Activated CD4-positive, CD25-positive, alpha-beta regulatory T cell treated with anti-CD3 and anti-CD28 coated beads, Interleukin-2, amount 50 U/mL, for 72 hours (primary cell): ENCODE measurements around the gene EBI3.
"Not testable (repeated sequence)": the region's sequence is repeated elsewhere in the genome, so short reads cannot be mapped to it uniquely, and the experiment has no call there.

ENCODE experiments used
- DNase-seq: peaks from one replicate; pipeline ENCODE4 v3.0.0; 2021

EBI3 gene

DNA sequence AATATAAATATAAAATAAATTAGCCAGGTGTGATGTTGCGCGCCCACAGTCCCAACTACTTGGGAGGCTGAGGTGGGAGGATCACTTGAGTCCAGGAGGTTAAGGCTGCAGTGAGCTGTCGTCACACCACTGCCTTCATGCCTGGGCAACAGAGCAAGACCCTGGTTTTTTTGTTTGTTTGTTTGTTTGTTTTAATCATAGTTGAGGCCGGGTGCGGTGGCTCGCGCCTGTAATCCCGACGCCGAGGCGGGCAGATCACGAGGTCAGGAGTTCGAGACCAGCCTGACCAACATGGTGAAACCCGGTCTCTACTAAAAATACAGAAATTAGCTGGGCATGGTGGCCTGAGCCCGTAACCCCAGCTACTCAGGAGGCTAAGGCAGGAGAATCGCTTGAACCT lies 8.2 kb downstream of the EBI3 start:
- not testable (repeated sequence) for DNase-seq

DNA sequence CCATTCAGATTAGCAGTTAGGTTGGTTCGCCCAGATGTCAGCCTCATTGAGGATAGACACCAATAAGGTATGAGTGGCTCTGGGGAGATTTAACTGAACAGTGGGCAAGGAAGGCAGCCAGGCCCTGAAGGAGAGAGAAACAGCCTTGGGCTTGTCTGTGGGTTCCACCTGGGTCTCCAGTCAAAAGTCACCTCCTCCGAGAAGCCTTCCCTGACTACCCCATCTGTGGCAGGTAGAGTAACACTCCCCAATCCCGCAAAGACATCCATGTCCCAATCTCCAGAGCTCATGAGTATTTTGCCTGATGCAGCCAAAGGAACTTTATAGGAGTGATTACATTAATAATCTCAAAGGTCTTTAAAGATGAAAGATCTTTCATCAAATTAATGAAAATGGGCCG lies 9.5 kb downstream of the EBI3 start:
- DNase-seq = no peak

DNA sequence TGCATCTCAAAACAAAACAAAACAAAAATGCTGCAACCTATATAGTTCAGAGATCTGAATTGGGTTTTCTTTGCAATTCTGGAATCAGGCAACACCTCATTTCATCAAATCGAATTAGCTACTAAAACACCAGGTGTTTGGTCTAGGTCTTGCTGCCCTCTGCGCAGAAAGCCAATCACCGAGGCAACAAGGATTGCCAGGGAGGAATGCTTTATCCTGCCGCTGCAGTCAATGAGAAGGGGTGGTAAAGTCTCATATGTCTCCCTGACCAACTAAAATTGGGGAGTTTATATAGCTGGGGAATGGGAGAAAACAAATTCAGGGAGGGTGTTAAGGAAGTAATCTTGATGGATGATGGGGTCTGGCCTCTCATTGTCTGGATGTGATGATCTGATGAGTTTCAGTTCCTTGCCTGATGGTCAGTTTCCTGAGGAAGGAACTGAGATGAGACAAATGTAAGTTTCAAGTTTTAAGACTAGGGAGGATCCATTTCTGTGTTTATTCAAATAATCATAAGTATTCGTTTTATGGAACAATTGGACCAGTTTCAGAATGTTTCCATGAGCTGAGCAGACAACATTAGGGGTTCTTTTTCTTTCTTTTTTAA lies 12.6 kb downstream of the EBI3 start:
- no peak for DNase-seq

DNA sequence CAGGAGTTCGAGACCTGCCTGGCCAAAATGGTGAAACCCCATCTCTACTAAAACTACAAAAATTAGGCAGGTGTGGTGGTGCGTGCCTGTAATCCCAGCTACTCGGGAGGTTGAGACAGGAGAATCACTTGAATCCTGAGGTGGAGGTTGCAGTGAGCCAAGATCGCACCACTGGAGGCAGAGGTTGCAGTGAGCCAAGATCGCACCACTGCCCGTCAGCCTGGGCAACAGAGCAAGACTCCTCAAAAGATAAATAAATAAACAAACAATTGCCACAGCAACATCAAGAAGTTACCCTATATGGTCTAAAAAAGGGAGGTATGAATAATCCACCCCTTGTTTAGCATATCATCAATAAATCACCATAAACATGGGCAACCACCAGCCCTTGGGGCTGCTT lies 16.6 kb downstream of the EBI3 start:
- DNase-seq = not testable (repeated sequence)

DNA sequence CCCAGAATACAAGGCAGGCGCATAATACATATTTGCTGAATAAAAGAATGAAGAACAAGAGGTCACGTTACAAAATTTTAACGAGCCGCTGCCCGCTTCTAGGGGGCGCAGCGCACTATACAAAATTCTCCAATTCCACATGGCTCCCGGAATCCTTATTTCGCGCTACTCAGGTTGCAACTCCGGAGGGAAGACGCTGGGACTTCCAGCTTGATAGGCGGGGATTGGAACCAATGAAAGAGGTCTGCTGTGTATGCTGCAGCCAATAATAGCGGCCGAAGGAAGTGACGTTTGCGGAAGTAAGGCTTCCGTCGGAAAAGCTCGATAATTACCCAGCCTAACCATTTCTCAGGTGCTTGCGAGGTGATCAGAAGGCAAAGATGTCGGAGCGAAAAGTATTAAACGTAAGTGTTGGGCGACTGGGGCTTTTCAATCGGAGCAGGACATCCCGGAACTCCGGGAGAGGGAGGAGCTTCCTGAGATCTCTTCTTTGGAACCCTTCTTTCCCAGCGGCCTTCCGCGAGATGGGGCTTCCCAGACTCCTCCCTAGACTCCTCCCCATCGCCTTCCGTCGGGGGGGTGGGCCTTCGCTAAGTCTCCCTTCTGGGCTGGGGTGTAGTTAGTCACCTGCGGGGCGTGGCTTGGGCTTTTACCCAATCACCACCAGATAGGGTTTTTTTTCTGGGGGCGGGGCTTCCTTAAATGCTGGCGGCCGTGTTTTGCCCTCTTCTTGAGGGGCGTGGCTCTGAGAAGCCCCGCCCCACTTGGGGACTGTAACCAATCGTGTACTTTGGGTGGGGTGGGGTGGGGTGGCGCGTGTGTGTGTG lies 17.7 kb downstream of the EBI3 start, which contains the start of gene YJU2:
TSS of gene YJU2 (plus strand) at position 314 of the 827 bp plus-strand sequence. CDS start at position 381, 67 bp downstream.
- DNase-seq = peak; percentile 99

DNA sequence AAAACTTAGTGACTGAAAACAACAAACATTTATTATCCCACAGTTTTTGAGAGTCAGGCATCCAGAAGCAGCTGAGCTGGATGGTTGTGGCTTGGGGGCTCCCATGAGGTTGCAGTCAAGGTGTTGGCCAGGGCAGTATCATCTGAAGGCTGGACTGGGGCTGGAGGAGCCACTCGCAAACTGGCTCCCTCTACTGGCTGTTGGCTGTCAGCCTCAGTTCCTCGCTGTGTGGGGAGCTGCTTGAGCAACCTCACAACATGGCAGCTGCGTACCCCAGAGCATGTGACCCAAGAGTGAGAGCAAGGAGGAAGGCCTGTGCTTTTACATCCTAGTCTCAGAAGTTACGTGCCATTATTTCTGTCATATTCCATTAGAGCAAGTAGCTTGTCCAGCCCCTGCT lies 27.2 kb downstream of the EBI3 start:
- no peak for DNase-seq

DNA sequence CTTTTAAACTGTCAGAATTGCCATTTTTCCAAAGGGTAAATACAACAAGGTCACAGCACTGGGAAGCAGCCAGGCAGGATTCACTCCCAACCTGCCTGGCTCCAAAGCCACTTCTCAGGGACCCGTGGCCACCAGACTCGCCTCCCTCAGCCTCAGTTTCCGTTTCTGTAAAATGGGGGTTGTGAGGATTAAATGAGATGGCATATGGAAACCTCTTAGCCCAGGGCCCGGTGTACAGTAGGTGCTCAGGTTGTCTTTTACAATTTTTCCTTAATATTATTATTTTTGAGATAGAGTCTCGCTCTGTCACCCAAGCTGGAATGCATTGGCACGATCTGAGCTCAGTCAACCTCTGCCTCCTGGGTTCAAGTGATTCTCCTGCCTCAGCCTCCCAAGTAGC lies 27.7 kb downstream of the EBI3 start:
- DNase-seq = no peak

DNA sequence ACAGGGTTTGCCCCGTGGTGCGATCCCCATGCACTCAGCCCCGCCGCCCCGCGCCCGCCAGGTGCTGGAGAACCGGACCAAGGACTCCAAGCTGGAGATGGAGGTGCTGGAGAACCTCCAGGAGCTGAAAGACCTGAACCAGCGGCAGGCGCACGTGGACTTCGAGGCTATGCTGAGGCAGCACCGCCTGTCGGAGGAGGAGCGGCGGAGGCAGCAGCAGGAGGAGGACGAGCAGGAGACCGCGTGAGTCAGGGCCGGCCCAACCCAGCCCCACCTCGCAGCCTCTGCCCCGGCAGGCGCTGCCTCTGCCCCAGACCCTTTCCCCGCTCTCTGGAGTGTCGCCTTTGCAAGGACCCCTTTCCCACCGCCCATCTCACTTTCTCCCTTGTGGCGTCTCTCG lies 28.9 kb downstream of the EBI3 start:
- no peak for DNase-seq

DNA sequence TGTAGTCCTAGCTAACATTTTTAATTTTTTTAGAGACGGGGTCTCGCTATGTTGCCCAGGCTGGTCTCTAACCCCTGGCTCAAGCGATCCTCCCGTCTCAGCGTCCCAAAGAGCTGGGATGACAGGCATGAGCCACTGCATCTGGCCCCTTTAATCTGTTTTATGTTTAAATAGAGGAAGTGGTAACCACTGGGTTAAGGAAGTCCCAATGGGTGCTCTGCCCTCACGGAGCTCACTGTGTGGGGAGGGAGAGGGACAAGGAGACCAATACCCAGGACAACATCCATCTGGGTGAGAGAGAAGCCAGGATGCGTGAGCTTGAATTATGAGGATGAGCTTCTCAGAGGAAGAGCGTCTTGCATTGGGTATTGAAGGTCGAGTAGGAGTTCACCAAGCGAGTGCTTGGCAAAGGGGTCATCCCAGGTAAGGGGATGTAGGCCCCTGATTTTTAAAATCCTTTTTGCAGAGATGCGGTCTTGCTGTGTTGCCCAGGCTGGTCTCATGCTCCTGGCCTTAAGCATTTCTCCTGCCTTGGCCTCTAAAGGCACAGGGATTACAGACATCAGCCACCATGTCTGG lies 31.4 kb downstream of the EBI3 start:
- DNase-seq = no peak

DNA sequence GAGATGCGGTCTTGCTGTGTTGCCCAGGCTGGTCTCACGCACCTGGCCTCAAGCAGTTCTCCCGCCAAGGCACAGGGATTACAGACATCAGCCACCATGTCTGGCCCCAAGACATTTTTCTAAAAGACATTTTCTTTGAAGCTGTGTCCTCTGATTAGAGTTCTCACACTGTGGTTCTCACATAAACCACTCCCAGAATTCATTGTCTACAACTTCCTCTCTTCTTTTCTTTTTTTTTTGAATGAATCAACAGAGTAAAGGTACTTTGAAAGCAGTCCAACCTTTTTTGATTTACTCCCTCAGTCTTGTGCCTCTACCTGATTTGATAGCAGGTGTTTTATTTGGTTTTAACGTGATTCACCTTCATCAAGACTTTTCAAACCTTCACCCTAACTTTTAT lies 35.5 kb downstream of the EBI3 start:
- DNase-seq = no peak

DNA sequence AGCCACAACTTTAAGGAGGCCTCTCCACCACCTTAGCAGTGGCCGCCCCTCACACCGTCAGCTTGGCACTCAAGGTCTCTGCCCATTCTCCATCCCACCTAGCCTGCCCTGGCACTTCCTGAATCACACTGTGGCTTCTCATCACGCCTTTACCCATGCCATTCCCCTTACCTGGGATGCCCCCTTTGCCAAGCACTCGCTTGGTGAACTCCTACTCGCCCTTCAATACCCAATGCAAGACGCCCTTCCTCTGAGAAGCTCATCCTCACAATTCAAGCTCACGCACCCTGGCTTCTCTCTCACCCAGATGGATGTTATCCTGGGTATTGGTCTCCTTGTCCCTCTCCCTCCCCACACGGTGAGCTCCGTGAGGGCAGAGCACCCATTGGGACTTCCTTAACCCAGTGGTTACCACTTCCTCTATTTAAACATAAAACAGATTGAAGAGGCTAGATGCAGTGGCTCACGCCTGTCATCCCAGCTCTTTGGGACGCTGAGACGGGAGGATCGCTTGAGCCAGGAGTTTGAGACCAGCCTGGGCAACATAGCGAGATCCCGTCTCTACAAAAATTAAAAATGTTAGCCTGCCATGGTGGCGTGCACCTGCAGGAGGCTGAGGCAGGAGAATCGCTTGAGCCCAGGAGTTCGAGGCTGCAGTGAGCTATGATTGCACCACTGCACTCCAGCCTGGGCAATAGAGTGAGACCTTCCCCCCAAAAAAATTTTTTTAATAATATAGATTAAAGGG lies 37.1 kb downstream of the EBI3 start:
- no peak for DNase-seq

DNA sequence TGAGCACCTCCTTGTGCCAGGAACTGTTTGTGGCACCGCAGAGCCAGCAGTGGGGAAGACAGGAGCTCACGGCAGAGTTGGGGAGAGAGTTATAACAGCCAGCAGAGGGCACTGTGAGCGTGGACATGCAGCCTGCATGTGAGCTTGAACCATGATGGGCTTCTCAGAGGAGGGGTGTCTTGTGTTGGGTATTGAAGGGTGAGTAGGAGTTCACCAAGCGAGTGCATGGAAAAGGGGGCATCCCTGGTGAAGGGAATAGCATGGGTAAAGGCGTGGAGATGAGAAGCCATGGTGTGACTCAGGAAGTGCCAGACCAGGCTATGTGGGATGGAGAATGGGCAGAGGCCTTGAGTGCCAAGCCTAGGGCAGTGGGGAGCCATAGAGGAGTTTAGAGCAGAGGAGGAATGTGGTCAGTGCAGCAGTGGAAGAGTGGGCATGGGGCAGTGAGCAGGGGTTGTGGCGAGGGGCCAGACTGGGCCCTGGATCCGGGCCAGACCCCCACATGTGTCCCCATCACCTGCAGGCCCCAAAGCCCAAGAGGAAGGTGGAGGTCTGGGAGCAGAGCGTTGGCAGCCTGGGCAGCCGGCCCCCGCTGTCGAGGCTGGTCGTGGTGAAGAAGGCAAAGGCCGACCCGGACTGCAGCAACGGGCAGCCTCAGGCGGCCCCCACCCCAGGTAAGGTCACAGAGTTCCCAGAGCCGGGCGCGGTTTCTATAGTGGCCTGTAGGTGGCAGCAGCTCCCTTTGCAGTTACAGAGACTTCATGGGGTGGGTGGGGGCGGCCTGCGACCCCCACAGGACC lies 38.0 kb downstream of the EBI3 start:
- peak; percentile 67 for DNase-seq

DNA sequence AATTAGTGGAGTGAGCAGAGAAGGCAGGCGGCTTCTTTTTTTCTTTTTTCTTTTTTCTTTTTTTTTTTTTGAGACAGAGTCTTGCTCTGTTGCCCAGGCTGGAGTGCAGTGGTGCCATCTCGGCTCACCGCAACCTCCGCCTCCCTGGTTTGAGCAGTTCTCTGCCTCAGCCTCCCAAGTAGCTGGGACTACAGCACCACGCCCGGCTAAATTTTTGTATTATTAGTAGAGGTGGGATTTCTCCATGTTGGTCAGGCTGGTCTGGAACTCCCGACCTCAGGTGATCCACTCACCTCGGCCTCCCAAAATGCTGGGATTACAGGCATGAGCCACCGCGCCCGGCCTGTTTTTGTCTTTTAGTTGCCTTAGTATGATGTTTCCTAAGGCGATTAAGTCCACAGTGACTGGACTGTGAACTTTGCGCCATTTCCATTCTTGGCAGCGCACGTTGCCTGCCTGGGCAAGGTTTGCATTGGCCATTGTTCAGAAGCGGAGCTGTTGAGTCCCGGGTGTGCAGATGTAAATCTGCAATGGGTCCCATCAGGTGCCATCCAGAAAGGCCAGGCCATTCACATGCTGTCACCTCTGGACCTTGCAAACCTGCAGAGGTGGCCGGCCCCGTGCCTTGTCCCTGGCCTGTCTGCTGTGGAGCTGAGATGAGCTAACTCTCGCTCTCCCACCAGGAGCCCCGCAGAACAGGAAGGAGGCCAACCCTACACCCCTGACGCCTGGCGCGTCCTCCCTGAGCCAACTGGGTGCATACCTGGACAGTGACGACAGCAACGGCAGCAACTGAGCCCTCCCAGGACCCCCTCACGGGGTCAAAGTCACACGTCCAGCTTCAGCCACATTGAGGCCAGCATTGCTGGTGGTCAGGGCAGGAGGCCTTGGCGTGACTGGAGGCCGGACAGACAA lies 38.8 kb downstream of the EBI3 start:
- DNase-seq = no peak

DNA sequence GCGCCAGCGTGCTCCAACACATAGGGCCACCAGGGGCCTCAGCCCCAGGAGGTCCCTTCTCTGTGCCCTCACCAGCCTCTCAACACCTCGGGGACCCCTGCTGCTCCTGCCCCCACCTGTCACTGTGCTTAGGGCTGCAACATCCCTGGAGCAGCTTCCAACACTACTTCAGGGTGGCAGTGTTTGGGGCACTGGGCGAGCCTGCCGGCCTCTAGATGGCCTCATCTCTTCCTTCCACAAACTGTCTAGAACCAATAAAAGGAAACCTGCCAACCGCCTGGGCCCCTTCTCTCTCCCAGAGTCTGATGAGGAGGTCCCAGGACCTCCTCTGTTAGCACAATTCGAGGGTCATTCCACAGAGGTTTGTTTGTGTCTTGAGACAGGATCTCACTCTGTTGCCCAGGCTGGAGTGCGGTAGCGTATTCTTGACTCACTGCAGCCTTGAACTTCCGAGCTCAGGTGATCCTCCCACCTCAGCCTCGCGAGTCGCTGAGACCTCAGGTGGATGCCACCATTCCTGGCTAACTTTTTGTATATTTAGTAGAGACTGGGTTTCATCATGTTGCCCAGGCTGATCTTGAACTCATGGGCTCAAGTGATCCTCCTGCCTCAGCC lies 39.6 kb downstream of the EBI3 start:
- DNase-seq = no peak

DNA sequence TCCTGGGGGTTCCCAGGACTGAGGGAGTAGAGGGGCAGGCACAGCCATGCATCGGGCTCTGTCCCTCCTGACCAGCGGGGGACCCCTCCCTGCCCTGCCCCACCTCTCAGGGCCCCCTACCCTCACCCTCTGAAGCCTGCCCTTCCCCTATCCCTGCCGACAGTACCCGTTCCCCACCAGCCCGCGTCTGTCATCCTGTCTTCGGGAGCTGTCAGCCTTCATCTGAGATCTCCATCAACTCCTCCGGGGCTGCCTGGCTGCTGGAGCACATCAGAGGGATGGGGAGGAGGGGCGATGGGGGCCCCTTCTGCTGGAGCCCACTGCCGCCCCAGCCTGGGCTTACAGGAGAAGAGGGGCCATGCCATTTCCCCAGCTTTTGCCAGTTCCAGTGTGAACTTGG lies 43.6 kb downstream of the EBI3 start:
- no peak for DNase-seq

DNA sequence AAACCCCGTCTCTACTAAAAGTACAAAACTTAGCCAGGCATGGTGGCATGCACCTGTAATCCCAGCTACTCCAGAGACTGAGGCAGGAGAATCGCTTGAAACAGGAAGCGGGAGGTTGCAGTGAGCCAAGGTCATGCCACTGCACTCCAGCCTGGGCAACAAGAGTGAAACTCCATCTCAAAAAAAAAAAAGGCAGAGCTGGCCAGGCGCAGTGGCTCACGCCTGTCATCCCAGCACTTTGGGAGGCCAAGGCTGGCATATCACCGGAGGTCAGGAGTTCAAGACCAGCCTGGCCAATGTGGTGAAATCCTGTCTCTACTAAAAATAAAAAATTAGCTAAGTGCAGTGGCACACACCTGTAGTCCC lies 45.0 kb downstream of the EBI3 start:
- not testable (repeated sequence) for DNase-seq

DNA sequence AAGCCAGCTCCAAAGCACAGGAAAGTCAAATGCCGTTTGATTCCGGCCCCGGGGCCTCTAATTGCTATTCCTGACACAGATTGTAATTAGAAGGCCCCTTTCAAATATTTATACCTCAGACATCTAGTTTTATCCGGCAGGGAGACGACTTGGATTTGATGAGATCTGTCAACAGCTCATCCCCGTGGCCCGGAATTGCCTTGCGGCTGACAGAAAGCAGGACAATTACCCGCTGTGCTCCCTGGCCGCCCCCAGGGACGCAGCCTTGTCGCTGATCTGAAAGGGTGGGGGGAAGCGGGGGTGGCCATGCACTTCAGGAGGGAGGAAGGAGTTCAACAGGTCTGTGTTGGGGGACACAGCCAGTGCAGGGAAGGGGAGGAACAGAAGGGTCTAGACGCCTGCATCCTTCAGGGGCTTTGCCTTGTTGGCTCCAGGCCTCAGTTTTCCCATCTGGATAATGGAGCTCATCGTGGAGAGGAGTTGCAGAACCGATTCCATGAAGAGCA lies 47.9 kb downstream of the EBI3 start:
- DNase-seq = no peak

DNA sequence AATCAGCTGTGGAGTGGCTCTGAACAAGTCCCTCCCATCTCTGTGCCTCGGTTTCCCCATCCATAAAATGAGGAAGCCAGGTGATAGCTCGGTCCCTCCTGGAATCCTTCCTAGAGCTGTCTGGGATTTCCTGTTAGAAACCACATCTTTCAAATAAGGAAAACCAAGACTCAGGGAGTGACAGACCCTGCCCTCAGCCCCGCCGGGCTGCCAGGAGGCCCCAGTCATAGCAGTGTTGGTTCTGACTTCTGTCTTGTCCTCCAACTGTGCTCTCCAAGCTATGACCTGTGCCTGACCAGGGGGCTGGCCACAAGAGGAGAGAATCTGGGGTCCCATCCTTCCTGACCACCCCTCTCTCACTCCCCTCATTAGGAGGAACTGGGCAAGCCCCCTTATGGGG lies 48.7 kb downstream of the EBI3 start:
- DNase-seq = no peak

DNA sequence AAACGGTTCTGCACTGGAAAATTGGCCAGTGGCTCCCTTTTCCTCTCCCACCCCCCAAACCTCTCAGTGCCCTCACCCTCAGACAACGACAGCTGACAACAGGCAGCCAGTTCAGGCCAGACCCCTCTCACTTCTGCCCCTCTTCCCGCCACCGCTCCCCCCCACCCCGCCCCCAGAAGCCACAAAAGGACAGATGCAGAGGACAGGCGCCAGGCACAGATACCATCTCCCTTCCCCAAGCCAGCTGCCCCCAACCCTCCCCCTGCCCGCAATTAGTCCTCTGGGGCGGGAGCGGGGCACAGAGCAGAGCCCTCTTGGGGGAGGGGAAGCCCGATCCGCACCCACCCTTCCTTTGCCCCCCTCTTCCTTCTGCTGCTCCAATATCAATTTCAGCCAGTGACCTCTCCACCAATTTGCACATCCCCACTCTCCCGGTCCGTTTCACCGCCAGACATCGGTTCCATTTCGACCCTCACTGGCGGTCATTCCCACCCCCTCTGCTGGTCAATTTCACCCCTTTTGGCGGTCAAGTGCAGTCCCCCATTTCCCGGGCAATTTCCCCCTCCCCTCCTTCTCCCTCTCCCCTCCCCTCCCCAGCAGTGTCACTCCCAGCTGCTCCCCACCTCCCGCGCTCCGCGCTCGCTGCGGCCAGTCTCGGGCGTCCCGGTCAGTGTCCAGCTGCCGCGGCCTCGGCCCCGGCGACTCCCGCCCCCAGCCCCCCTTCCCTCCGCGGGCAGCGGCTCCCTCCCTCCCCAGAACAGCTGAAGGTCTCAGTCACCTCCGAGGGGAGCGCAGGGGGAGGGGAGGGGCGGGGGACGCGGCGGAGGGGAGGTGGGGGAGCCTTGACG lies 49.3 kb downstream of the EBI3 start, which contains the start of gene SHD:
TSS of gene SHD (plus strand) at position 848 of the 848 bp plus-strand sequence. CDS start 798 bp downstream, outside the sequence.
- no peak for DNase-seq

DNA sequence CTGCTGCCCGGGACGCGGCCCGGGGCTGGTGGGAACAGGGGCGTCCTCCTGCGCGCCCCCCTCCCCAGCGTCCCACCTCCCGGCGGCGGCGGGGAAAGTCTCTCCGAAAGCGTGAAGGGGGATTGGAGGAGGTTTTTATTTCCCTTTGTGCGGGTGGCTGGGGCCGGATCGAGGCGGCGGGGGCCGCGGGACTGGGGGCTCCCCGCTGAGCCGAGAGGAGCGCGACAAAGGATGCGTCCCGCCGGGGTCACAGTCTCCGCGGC lies 49.9 kb downstream of the EBI3 start:
- no peak for DNase-seq
